NCI-H524 (cell line): Measurements from ENCODE around the gene ZBTB39.
"Not testable (repeated sequence)": the region's sequence is repeated elsewhere in the genome, so short reads cannot be mapped to it uniquely, and the experiment has no call there.

ENCODE experiments used
- DNase-seq, 2 experiments: peaks; one replicate each; lab custom pipeline; 2025; lab: John Stamatoyannopoulos, UW

ZBTB39 gene

GRCh38 chr12:56980268-56980667, 26.1 kb downstream of the ZBTB39 start:
- no peak for DNase-seq

GRCh38 chr12:56979628-56980027, 26.7 kb downstream of the ZBTB39 start:
- no peak for DNase-seq

- DNase-seq, result no peak
Observed at GRCh38 chr12:56978397-56979138, 27.8 kb downstream of the ZBTB39 start.

- not testable (repeated sequence) for DNase-seq
Observed at GRCh38 chr12:56977361-56977760, 29.0 kb downstream of the ZBTB39 start.

- DNase-seq, result not testable (repeated sequence)
Observed at GRCh38 chr12:56974224-56974623, 32.1 kb downstream of the ZBTB39 start.

- not testable (repeated sequence) for DNase-seq
Observed at GRCh38 chr12:56968910-56969309, 37.4 kb downstream of the ZBTB39 start.

- not testable (repeated sequence) for DNase-seq
Observed at GRCh38 chr12:56965997-56966642, 40.2 kb downstream of the ZBTB39 start.

GRCh38 chr12:56965124-56965523, 41.2 kb downstream of the ZBTB39 start:
- not testable (repeated sequence) for DNase-seq

- DNase-seq, result not testable (repeated sequence)
Observed at GRCh38 chr12:56963557-56963956, 42.8 kb downstream of the ZBTB39 start.

- DNase-seq, result not testable (repeated sequence)
Observed at GRCh38 chr12:56962247-56962646, 44.1 kb downstream of the ZBTB39 start.

GRCh38 chr12:56958422-56958821, 47.9 kb downstream of the ZBTB39 start:
- no peak for DNase-seq

- DNase-seq, result no peak
Observed at GRCh38 chr12:56957229-56958052, 48.9 kb downstream of the ZBTB39 start, which contains the start of gene RDH16. RDH16 (minus strand) TSS chr12:56957608; CDS start chr12:56957462, 146 bp downstream.

- no peak for DNase-seq
Observed at GRCh38 chr12:56955631-56956256, 50.6 kb downstream of the ZBTB39 start.

GRCh38 chr12:56954958-56955355, 51.4 kb downstream of the ZBTB39 start:
- no peak for DNase-seq

GRCh38 chr12:56954057-56954957, 52.0 kb downstream of the ZBTB39 start:
- no peak for DNase-seq

- no peak for DNase-seq
Observed at GRCh38 chr12:56953314-56953713, 53.0 kb downstream of the ZBTB39 start.

- no peak for DNase-seq
Observed at GRCh38 chr12:56951582-56952339, 54.6 kb downstream of the ZBTB39 start.

- DNase-seq, result no peak
Observed at GRCh38 chr12:56948881-56949280, 57.5 kb downstream of the ZBTB39 start.
